Measurements from ENCODE around the gene DLK2.

DNA sequence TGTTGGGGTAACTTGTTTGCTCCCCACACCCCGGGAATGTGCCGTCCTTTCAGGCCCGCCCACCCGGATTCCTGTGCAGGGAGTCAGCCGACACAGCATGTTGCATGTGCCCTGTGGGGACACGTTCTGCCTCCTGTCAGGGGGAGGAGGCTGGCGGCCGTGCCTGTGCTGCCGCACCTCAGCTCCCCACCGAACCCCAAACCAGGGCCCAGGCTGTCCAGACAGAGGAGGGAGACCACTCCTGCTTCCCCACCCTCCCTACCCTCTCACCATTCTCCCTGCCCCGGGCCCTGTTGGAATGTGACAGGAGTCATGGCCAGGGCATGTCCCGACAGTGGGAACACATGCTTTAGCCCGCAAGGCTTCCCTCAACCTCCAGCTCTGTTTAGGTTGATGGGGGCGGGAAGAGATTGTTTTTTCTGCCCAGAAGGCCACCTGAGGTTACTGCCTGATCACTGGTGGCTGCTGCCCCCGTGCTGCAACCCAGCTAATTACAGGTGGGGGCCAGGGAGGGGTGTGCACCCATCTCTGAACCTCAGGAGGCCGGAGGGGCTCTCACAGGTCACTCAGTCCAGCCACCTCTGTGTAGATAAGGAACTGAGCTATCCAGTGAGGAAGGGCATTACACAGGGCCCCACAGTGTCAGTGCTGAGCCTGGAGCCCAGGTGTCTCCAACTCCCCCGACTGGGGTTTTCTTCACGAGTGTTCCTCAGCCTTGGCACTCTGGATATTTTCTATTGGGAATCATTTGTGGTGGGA lies 41.2 kb upstream of the DLK2 start:
- peak in 1 of 3 donors; percentile 7 for TF ChIP-seq POLR2AphosphoS5 (IDR thresholded peaks at IDR 0.05)
- TF ChIP-seq, protein P1, sequence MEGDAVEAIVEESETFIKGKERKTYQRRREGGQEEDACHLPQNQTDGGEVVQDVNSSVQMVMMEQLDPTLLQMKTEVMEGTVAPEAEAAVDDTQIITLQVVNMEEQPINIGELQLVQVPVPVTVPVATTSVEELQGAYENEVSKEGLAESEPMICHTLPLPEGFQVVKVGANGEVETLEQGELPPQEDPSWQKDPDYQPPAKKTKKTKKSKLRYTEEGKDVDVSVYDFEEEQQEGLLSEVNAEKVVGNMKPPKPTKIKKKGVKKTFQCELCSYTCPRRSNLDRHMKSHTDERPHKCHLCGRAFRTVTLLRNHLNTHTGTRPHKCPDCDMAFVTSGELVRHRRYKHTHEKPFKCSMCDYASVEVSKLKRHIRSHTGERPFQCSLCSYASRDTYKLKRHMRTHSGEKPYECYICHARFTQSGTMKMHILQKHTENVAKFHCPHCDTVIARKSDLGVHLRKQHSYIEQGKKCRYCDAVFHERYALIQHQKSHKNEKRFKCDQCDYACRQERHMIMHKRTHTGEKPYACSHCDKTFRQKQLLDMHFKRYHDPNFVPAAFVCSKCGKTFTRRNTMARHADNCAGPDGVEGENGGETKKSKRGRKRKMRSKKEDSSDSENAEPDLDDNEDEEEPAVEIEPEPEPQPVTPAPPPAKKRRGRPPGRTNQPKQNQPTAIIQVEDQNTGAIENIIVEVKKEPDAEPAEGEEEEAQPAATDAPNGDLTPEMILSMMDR (IDR thresholded peaks at IDR 0.05), result peak; percentile 27 to 67 (median 39)
